HG02870 (cell line): Measurements from ENCODE around the gene CD300E.
"Not testable (repeated sequence)": the region's sequence is repeated elsewhere in the genome, so short reads cannot be mapped to it uniquely, and the experiment has no call there.

ENCODE experiments used
- ATAC-seq: cut with Tn5 transposase; IDR thresholded peaks from one replicate; pipeline ENCODE4 v1.9.1; 2021; ENCODE audit warnings: mild to moderate bottlenecking, moderate library complexity; ENCODE audit not compliant: unreplicated experiment

The CD300E gene

DNA sequence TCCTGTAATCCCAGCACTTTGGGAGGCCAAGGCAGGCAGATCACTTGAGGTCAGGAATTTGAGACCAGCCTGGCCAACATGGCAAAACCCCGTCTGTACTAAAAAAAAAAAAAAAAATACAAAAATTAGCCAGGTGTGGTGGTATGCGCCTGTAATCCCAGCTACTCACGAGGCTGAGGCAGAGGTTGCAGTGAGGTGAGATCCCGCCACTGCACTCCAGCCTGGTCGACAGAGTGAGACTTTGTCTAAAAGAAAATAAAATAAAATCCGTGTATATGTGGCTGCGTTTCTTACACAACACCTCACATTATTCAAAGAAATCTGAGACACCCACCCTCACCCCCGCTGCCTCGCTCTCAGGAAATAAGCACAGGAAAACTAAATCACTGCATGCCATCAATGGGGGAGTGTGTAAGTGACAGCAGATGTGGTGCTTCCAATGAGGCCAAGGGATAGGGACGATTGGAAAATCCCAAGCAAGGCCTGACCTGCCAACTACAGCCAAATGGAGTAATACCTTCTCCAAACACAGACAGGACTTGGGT is 13.1 kb upstream of the CD300E start:
- not testable (repeated sequence) for ATAC-seq

DNA sequence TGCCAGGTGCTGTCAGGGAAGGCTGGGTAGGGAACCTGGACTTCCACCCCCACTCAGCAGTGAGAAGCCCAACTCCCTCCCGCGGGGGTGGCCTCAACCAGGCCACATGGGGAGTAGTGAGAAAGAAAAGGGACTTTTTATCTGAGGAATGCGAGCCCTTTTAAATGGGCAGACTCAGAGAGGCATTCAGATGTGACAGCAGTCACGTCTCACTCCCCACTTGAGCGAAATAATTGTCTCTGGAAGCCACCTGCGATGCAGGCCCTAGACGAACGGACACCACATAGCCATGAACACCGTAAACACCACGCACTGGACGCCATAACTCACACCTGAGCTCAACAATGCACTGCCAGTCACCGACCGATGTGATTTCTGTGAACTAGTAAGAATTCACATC is 11.9 kb upstream of the CD300E start:
- no peak for ATAC-seq

GRCh38 chr17:74633326-74633725 is 9.8 kb upstream of the CD300E start:
- ATAC-seq: no peak

DNA sequence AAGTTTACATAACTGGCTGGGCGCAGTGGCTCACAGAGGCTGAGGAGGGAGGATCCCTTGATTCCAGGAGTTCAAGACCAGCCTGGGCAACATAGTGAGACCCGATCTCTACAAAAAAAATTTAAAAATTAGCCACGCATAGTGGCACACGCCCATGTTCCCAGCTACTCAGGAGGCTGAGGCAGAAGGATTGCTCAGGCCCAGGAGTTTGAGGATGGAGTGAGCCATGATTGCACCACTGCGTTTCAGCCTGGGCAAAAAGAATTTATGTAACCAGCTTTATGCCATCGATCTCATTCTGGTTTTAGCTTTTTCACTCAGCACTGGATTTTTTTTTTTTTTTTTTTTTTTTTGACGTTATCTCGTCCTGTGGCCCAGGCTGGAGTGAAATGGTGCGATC is 9.1 kb upstream of the CD300E start:
- no peak for ATAC-seq

- ATAC-seq: no peak
These were observed 8.2 kb upstream of the CD300E start for GRCh38 chr17:74631468-74632450.

DNA sequence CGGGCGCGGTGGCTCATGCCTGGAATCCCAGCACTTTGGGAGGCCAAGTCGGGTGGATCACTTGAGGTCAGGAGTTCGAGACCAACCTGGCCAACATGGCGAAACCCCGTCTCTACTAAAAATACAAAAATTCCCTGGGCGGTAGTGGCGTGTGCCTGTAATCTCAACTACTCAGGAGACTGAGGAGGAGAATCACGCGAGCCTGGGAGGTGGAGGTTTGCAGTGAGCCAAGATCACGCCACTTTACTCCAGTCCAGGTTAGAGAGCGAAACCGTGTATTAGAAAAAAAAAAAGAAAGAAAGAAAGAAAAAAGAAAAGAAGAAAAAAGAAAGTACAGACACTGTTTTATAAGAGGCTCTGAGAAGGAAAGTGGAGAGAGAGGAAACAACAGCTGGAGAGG is 6.7 kb upstream of the CD300E start:
- not testable (repeated sequence) for ATAC-seq

DNA sequence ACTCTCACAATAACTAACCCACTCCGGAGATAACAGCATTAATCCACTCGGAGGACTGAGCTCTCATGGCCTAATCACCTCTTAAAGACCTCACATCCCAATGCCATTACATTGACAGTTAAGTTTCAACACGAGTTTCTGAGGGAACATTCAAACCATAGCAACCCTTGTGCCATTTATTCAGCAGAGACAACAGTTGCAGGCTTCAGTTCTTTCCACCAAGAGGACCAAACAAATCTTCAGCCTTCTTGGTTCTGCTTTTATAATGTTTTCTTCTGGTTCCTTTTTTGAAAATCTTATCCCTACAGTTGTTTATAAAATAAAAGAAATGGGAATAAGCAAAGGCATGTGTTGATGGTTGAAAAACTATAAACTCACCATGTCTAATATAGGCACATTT is 2.1 kb upstream of the CD300E start:
- ATAC-seq: no peak

GRCh38 chr17:74624131-74624530 is 593 bp upstream of the CD300E start:
- ATAC-seq: no peak

DNA sequence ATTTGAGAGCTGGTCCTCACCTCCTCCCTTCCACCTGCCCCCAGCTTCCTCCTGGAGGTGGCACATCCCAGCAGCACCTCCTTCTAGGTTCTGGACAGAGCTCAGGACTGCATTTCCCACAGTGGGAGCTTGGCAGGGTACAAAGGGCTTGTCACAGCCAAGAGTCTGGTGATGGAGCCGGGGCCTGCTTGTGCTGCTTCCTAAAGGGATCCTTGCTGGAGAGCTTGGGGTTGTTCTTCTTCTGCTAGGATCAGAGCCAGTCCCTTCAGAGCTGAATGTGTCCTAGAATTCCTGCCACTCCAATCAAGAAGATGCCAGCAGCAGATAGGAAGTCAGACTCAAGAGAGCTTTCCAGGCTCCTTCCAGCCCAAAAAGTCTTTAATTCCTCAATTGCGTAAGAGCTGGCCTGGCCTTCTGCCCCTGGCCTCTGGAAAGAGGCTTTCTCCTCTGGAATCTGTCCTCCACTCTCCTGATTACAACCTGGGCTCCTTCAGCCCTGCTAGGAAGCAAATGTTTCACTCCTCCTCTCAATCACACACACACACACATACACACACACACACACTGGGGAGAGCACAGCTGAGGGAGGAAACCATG is 4.4 kb downstream of the CD300E start:
- no peak for ATAC-seq

GRCh38 chr17:74618451-74618850 is 5.1 kb downstream of the CD300E start:
- ATAC-seq: no peak

DNA sequence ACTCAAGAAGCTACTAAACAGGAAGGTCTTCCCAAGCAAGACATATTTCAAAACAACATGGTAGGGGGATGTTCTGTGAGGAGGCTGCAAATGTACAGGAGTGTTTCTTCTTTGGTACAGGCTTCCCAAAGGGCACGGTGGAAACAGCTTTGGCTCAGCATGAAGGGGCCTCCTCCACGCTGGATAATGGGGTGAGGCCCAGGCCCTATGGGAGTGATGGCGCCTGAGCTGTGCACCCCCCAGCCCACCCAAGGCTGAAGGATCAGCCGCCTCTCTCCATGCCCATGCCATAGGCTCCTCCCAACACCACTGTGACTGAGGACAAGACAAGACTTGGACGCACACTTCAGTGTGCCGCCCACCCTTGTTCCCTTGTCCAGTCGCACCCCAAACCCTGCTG is 6.8 kb downstream of the CD300E start:
- ATAC-seq: no peak

- no peak for ATAC-seq
These were observed 11.5 kb downstream of the CD300E start for GRCh38 chr17:74612046-74612445.

DNA sequence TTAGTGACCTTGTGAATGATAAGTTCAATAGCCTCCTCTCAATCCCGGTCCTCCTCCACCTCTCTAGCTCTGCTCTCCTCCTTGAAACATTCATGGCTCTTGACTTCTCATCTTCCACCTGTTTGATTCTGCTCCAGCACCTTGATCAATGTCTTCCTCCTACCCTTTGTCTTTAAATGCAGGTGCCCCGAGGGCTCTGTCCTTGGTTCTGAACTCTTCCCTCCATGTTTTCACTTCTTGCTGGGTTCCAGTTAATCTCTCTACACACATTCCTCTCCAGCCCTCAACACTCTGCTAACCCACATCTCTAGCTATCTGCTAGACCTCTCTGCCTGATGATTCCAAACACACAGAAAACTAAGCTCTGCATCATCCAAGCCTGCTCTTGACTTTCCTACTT is 13.4 kb downstream of the CD300E start:
- ATAC-seq: no peak

DNA sequence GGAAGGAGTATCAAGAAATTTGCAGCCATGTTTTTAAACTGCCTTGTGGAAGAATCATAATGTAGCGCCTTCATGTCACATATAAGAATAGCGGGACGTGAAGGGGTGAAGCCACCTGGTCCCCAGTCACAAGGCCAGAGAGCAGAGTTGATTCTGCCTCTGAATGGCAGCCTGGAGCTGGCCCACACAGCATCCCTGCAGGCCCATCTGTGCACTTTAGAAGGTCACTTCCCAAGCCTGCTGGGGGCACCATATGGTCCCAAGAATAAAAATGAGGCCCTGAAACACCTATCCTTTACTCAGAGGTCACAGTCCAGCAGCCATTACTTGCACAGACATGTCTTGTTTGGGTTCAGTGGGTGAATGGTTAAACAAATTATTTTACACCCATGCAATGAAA is 15.0 kb downstream of the CD300E start:
- no peak for ATAC-seq

- no peak for ATAC-seq
These were observed 16.3 kb downstream of the CD300E start for GRCh38 chr17:74607221-74607620.

DNA sequence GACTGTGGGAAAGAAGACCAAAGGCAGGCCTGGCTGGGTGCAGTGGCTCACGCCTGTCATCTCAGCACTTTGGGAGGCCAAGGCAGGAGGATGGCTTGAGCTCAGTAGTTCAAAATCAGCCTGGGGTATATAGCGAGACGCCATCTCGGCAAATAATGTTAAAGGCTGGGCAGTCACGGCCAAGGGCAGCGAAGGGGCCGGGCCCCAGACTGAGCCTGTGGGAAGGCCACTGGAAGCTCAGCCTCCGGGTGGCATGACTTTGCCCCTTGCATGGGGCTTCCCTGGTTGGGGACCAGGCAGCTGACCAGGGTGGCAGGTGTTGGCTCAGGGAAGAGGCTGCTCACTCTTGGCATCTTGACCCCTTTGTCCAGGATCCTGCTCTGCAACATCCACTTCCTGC is 17.5 kb downstream of the CD300E start:
- ATAC-seq: no peak

GRCh38 chr17:74605361-74605760 is 18.2 kb downstream of the CD300E start:
- no peak for ATAC-seq

DNA sequence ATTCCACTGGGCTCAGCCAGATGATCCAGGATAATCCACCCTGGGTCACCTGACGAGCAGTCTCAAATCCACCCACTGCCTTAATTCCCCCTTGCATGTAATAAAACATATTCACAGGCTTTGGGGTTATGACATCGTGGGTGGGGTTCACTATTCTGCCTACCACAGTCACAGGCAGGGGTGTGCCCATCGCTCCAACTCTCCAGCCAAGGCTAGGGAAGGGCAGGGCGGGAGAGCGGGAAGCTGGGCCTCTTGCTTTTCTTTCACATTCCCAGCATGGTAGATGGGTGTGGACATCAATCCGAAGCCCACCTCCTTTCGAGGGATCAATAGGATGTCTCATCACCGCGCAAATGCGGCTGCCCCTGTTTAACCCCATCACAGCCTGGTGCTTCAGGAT is 18.8 kb downstream of the CD300E start:
- ATAC-seq: no peak

DNA sequence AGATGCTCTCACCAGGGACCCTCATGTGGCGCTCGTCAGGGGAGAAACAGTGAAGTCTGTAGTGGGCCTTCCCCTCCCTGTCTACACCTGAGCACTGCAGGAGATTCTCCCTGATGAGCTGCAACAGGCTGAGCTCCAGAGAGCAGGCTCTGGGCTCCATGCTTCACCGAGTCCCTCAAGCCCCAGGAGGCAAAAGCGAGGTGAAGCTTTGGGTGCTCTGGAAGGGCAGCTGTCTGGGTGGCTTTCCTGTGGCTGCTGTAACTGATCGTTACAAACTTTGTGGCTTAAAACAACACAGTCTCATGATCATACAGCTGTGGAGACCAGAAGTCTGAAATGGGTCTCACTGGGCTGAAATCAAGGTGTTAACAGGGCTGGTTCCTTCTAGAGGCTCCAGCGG is 19.3 kb downstream of the CD300E start:
- no peak for ATAC-seq

DNA sequence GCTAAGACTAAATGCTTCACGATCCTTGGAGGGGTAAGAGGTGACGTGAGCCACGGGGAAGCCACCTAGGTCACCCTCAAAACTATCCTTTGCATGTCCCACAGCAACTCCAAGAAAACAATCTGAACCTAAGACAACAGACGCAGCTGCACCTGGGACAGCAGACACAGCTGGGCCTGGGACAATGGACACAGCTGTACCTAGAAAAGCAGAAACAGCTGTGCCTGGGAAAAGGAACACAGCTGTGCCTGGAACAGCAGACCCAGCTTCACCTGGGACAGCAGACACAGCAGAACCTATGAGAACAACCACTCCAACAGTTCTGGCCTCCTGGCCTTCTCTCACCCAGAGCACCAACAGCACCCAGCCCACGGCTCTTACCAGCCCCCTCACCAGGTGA is 19.8 kb downstream of the CD300E start:
- no peak for ATAC-seq

- no peak for ATAC-seq
These were observed 20.4 kb downstream of the CD300E start for GRCh38 chr17:74603037-74603635.
